HG03045 (cell line): ENCODE measurements around the gene SPRED3.
"Not testable (repeated sequence)": the region's sequence is repeated elsewhere in the genome, so short reads cannot be mapped to it uniquely, and the experiment has no call there.

Source experiments
- ATAC-seq: cut with Tn5 transposase; IDR thresholded peaks from one replicate; pipeline ENCODE4 v1.9.1; 2021; ENCODE audit warnings: mild to moderate bottlenecking, moderate library complexity; ENCODE audit not compliant: unreplicated experiment

The SPRED3 gene

DNA sequence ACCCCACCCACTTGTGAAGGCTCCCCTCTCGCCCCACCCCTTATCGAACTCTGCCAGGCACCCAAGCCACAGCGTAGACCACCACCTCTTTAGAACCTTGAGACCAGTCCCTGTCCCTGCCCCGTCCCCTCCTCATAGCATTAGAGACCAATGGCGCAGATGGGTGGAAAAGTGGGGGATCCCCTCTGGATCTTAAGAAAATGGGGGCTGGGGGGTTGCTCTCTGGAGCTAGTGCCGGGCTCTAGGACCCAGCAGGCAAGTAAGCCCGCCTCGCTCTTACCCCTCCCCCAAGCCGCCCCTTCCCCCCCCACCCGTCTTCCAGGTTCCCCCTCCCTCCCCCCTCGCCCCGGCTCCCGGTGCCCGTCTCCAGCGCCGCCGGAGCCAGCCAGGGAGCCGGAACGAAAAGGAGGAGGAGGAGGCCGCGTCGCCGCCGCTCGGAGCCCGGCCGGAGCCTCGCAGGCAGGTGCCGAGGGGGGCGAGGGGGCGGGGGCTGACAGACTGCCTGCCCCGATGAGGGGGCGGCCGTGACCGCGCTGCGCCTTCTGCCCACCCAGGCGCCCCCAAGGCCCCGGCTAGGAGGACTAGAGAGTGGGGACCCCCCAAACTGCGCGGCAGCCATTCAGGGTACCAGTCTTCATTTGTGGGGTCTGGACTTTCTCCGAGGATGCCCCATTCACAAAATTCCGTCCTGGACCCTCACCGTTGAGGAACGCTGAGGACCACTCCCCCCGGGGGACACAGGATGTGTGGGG, at the start of gene SPRED3:
SPRED3 (plus strand) TSS at position 349 of the 752 bp plus-strand sequence. CDS start 1,606 bp downstream, outside the sequence.
- no peak for ATAC-seq

DNA sequence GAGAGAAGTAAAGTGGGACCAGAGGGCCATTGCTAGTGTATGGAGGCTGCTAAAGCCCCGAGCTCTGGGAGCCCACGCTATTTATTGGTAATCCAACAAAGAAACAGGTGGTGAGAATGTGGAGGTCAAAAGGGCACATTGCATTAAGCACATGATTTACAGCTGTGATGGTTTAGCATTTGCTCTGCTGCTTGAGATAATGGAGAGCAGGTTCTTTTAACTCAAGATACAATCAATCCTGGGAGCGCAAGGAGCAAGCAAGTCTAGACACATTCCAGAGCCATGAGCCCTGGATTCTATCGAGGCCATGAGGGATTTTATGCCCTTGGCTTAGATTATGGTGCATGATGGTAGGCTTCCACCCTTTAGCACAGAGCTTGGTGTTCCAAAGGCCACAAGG, 49.5 kb upstream of the SPRED3 start:
- ATAC-seq = not testable (repeated sequence)

DNA sequence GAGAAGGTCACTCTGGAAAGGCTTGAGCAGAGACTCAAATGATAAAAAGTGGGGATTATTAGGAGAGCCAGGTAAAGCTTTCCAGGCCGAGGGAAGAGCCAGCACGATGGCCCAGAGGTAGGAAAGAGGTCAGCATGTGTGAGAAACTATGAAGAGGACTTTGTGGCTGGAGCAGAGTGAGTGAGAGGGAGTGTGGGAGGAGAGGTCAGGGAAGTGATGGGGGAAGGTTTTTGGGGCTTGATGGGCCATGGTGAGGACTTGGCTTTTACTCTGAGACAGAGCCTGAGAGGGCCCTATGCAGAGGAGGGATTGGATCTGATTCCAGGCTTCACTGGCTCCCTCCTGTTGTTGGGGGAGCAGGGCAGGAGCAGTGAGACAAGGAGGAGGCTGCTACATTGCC, 47.6 kb upstream of the SPRED3 start:
- ATAC-seq = no peak

DNA sequence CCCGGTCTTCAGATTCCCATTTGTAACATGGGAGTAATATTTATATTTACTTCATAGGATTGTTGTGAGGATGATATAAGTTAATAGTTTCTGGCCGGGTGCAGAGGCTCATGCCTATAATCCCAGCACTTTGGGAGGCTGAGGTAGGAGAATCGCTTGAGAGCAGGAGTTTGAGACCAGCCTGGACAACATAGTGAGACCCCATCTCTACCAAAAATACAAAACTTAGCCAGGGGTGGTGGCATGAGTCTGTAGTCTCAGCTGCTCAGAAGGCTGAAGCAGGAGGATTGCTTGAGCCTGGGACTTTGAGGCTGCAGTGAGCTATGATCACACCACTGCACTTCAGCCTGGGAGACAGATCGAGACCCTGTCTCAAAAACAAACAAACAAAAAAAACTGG, 41.7 kb upstream of the SPRED3 start:
- no peak for ATAC-seq

DNA sequence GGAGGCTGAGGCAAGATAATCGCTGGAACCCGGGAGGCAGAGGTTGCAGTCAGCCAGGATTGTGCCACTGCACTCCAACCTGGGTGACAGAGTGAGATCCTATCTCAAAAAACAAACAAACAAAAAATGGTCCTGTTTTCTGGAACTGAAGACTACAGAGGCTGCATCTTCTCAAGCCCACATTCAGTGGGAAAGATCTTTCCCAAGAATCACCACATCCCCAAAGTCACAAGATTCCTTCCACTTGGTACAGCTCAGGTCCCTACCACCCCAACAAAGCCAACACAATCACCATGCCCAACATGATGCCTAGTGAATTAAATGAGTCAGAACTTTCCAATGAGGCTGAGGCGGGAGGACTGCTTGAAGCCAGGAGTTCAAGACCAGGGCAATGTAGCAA, 37.6 kb upstream of the SPRED3 start:
- no peak for ATAC-seq

DNA sequence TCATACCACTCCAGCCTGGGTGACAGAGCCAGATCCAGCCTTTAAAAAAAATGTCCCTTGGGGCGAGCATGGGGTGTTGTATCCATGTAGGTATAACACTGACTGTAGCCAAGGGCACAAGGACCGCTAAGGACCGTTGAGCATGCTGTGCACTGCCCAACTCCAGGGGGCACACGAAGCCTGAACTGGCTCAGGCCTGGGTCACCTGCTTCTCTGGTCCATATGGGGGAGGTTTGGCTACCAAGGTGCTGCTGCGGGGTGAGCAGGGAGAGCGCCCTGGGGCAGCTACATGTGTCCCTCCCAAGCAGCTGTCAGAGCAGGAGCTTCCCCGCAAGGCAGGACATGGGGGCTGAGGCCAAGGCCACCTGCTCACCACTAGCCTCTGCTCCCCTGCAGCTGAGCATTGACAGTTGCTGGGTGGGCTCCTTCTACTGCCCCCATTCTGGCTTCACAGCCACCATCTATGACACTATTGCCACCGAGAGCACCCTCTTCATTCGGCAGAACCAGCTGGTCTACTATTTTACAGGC, 36.6 kb upstream of the SPRED3 start:
- no peak for ATAC-seq

- no peak for ATAC-seq
These were observed 35.9 kb upstream of the SPRED3 start for GRCh38 chr19:38352611-38353010.

GRCh38 chr19:38355728-38356725, 32.5 kb upstream of the SPRED3 start:
- ATAC-seq = no peak

GRCh38 chr19:38358071-38358470, 30.4 kb upstream of the SPRED3 start:
- no peak for ATAC-seq

- ATAC-seq = no peak
These were observed 29.1 kb upstream of the SPRED3 start for GRCh38 chr19:38359242-38360021.

- no peak for ATAC-seq
These were observed 28.1 kb upstream of the SPRED3 start for GRCh38 chr19:38360351-38360750.

- no peak for ATAC-seq
These were observed 27.5 kb upstream of the SPRED3 start for GRCh38 chr19:38360839-38361631.

DNA sequence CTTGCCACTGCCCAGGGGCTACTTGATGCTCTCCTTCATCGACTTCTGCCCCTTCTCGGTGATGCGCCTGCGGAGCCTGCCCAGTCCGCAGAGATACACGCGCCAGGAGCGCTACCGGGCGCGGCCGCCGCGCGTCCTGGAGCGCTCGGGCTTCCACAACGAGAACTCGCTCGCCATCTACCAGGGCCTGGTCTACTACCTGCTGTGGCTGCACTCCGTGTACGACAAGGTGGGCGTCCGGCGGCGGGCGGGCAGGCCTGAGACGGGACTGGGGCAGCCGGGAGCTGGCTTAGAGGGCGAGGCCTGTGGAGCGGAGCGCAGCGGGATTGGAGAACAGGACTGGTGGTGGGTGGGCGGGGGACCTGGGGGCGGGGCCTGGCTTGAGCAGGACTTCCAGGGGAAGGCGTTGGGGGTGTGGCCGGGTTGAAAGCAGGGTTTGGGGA, 26.8 kb upstream of the SPRED3 start:
- peak; percentile 48 for ATAC-seq

- peak; percentile 47 for ATAC-seq
These were observed 26.2 kb upstream of the SPRED3 start for GRCh38 chr19:38362076-38362945.

DNA sequence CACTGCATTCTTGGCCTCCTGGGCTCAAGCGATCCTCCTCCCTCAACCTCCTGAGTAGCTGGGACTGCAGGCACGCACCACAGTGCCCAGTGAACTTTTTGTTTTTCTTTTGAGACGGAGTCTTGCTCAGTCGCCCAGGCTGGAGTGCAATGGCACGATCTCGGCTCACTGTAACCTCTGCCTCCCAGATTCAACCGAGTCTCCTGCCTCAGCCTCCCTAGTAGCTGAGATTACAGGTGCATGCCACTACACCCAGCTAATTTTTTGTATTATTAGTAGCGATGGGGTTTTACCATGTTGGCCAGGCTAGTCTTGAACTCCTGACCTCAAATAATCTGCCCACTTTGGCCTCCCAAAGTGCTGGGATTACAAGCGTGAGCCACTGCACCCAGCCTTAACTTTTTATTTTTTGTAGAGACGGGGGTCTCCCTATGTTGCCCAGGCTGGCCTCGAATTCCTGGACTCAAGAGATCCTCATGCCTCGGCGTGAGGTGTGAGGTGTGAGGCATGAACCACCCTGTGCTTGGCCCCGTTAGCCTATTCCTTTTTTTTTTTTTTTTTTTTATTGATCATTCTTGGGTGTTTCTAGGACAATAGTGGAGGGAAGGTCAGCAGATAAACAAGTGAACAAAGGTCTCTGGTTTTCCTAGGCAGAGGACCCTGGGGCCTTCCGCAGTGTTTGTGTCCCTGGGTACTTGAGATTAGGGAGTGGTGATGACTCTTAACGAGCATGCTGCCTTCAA, 25.4 kb upstream of the SPRED3 start:
- ATAC-seq = not testable (repeated sequence)

GRCh38 chr19:38367041-38367440, 21.5 kb upstream of the SPRED3 start:
- ATAC-seq = no peak

DNA sequence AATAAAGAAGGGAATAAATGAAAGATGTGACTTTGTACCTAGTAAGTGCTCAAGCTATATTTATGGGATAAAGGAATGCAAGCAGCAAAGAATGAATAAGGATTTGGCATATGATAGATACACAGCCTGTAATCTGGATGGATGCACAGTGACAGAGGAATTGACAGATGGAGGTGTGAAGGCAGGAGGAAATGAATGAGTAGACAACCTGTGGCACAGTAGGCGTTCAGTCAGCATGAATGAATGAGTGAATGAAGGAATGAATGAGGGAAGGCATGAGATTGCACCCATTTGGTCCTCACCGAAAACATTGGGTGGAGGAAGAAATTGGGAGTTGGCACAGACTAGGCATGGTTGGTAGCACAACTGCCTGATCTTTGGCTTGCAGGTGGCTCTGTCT, 18.9 kb upstream of the SPRED3 start:
- ATAC-seq = no peak

- no peak for ATAC-seq
These were observed 18.2 kb upstream of the SPRED3 start for GRCh38 chr19:38370299-38370698.
